K562 (cell line): ENCODE data around the gene RANGAP1. TPM values are rescaled to one million over a fixed set of nuclear protein-coding genes. Genes with fewer than 3 reads are reported as not detected.
A peak's percentile ranks its signal among the peaks of the same experiment; 100 is the strongest.

Experiments
- DMBX1 ChIP-seq: fragments of 250-450 bp; sonication (Bioruptor Pico); IDR thresholded peaks from 2 replicates; pipeline ENCODE4 v1.8.0; 2022; ENCODE audit warnings: inconsistent platforms, mild to moderate bottlenecking, moderate library complexity, borderline replicate concordance
- FOXJ3 ChIP-seq: sonication (generic); formaldehyde crosslinking; IDR thresholded peaks from 2 replicates; pipeline ENCODE4 v1.4.0; 2020; ENCODE audit warnings: mild to moderate bottlenecking, missing genetic modification reagents
- GABPB2 ChIP-seq: fragments of 250-450 bp; sonication (Bioruptor Pico); conservative IDR thresholded peaks from 2 replicates; pipeline ENCODE4 v1.5.1; 2021; ENCODE audit warnings: mild to moderate bottlenecking
- KLF10 ChIP-seq: fragments of 250-450 bp; sonication (Bioruptor Pico); IDR thresholded peaks from 2 replicates; pipeline ENCODE4 v1.6.1; 2021; ENCODE audit warnings: matching md5 sums
- KLF13 ChIP-seq: fragments of 450-650 bp; IDR thresholded peaks from 2 replicates; pipeline ENCODE4 v1.6.1; 2016; ENCODE audit warnings: missing genetic modification characterization, low read depth, mild to moderate bottlenecking, missing compliant biosample characterization, moderate library complexity, borderline replicate concordance
- LCOR ChIP-seq: sonication (generic); formaldehyde crosslinking; IDR thresholded peaks from 2 replicates; pipeline ENCODE4 v1.8.0; 2022; ENCODE audit warnings: mild to moderate bottlenecking, missing genetic modification reagents
- ZNF282 ChIP-seq: sonication (generic); formaldehyde crosslinking; IDR thresholded peaks from 2 replicates; pipeline ENCODE4 v1.8.1; 2023; ENCODE audit warnings: missing genetic modification reagents
- ZNF431 ChIP-seq: sonication (generic); formaldehyde crosslinking; IDR thresholded peaks from 2 replicates; pipeline ENCODE4 v1.8.0; 2022; ENCODE audit warnings: mild to moderate bottlenecking, missing genetic modification reagents
- ZNF583 ChIP-seq: fragments of 250-450 bp; sonication (Bioruptor Pico); IDR thresholded peaks from 2 replicates; pipeline ENCODE4 v1.4.0; 2020
- polyA plus RNA-seq, 8 experiments: library from polyadenylated mRNA; depleted of rRNA in 4 of 8; stranded (reverse) in 5 of 8; unstranded in 3 of 8; fragments of >200 nt; fragmentation: Nextera tagmentation in 2 of 8; fragmentation: Illumina TruSeq in 1 of 8; extraction: Ambion mirVana in 2 of 8; extraction: Trizol in 1 of 8; gene quantifications; 2 replicates each; pipeline versions ENCODE4 v1.2.1 to v1.2.3, GENCODE V29; 2011 to 2014; ENCODE audit warnings: inconsistent platforms in 1 of 8, missing spikeins in 1 of 8
- total RNA-seq, 7 experiments: library from RNA; depleted of rRNA in 6 of 7; stranded (reverse); fragments of >200 nt in 6 of 7; fragmentation: Illumina TruSeq in 2 of 7; extraction: Trizol in 2 of 7; gene quantifications; 2 replicates each; pipeline versions ENCODE4 v1.2.1 to v1.2.3, GENCODE V29; 2011 to 2021; ENCODE audit warnings: low replicate concordance in 1 of 7
- TF ChIP-seq, protein P1 (sequence below), 2 experiments: fragments of 200-800 bp in 1 of 2; sonication (Bioruptor generic) in 1 of 2; sonication (generic) in 1 of 2; formaldehyde crosslinking in 1 of 2; IDR thresholded peaks in 1 of 2; conservative IDR thresholded peaks in 1 of 2; 2 replicates each; pipeline versions ENCODE4 v1.5.0 to v1.6.1; 2016 to 2020; ENCODE audit warnings: missing compliant biosample characterization in 1 of 2, missing genetic modification characterization in 1 of 2, missing genetic modification reagents in 1 of 2
- TF ChIP-seq, protein P2 (sequence below), 2 experiments: fragments of 150-350 bp in 1 of 2; IDR thresholded peaks; 2 replicates each; pipeline ENCODE4 v1.6.1; 2012 to 2016; ENCODE audit warnings: low read depth in 2 of 2, low read length in 2 of 2, mild to moderate bottlenecking in 1 of 2, moderate library complexity in 1 of 2
- TF ChIP-seq, protein P3 (sequence below), 2 experiments: fragments of 450-650 bp; conservative IDR thresholded peaks; 2 replicates each; pipeline ENCODE4 v1.6.1; 2017; ENCODE audit warnings: mild to moderate bottlenecking in 2 of 2, moderate library complexity in 2 of 2

RANGAP1 gene
- total and polyA plus RNA-seq, 9 of the 15 experiments (the other 6 are each of a cell fraction or from before 2014, with no cell fraction given): 2.1 to 104 (median 50.6) TPM

DNA sequence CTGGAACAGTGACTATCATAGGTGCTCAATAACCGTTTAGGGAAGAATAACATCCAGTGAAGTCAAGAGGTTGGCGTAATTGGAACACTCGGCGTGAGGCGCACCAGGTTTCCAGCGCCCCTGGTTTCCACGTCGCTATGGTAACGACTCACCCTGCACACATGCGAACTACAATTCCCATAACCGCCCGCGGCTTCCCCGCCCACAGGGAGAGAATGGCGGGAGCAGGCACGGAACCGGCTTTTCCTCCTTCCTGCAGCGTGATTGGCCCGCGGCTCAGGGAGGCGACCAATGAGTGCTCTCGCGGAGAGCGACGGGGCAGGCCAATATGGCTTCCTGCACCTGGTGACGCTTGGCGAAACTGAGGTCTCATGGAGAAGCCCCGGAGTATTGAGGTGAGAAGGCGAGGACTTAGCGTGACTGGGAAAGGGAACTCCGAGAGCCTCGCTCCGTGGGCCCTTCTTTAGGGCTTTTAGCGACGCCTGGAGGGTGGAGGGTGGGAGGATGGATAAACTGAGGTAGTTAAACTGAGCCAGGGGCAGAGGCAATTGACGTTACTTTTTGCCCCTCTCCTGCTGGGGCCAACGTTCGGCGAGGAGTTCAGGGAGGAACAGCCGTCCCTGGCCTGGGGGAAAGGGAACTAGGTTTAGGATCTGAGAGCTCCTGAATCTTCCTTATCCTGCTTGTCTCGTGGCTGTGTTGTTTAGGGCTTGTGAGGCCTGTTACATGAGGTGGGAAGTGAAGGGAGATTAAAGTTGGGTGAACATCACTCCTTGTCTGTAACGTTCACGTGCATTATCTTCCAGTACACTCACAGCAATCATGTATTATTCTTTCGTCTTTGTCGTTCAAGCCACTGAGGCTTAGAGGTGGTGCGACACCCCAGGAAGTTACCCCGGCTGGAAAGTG, 80.7 kb downstream of the RANGAP1 start, which contains the start of gene L3MBTL2 (continued):
- TF ChIP-seq, protein P1, sequence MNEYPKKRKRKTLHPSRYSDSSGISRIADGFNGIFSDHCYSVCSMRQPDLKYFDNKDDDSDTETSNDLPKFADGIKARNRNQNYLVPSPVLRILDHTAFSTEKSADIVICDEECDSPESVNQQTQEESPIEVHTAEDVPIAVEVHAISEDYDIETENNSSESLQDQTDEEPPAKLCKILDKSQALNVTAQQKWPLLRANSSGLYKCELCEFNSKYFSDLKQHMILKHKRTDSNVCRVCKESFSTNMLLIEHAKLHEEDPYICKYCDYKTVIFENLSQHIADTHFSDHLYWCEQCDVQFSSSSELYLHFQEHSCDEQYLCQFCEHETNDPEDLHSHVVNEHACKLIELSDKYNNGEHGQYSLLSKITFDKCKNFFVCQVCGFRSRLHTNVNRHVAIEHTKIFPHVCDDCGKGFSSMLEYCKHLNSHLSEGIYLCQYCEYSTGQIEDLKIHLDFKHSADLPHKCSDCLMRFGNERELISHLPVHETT (CRISPR knock-in tag; conservative IDR thresholded peaks at IDR 0.05 in 1 of 2, IDR thresholded peaks at IDR 0.05 in 1 of 2): no peak
- no peak for TF ChIP-seq ZNF282 (CRISPR knock-in tag)
- TF ChIP-seq ZNF431 (CRISPR knock-in tag): no peak
- TF ChIP-seq, protein P2, sequence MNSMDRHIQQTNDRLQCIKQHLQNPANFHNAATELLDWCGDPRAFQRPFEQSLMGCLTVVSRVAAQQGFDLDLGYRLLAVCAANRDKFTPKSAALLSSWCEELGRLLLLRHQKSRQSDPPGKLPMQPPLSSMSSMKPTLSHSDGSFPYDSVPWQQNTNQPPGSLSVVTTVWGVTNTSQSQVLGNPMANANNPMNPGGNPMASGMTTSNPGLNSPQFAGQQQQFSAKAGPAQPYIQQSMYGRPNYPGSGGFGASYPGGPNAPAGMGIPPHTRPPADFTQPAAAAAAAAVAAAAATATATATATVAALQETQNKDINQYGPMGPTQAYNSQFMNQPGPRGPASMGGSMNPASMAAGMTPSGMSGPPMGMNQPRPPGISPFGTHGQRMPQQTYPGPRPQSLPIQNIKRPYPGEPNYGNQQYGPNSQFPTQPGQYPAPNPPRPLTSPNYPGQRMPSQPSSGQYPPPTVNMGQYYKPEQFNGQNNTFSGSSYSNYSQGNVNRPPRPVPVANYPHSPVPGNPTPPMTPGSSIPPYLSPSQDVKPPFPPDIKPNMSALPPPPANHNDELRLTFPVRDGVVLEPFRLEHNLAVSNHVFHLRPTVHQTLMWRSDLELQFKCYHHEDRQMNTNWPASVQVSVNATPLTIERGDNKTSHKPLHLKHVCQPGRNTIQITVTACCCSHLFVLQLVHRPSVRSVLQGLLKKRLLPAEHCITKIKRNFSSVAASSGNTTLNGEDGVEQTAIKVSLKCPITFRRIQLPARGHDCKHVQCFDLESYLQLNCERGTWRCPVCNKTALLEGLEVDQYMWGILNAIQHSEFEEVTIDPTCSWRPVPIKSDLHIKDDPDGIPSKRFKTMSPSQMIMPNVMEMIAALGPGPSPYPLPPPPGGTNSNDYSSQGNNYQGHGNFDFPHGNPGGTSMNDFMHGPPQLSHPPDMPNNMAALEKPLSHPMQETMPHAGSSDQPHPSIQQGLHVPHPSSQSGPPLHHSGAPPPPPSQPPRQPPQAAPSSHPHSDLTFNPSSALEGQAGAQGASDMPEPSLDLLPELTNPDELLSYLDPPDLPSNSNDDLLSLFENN (IDR thresholded peaks at IDR 0.05; ENCODE audit: low read depth in 2 of 2, low read length in 2 of 2): no peak
- no peak for TF ChIP-seq KLF13
- TF ChIP-seq FOXJ3 (CRISPR knock-in tag): no peak
- TF ChIP-seq, protein P3, sequence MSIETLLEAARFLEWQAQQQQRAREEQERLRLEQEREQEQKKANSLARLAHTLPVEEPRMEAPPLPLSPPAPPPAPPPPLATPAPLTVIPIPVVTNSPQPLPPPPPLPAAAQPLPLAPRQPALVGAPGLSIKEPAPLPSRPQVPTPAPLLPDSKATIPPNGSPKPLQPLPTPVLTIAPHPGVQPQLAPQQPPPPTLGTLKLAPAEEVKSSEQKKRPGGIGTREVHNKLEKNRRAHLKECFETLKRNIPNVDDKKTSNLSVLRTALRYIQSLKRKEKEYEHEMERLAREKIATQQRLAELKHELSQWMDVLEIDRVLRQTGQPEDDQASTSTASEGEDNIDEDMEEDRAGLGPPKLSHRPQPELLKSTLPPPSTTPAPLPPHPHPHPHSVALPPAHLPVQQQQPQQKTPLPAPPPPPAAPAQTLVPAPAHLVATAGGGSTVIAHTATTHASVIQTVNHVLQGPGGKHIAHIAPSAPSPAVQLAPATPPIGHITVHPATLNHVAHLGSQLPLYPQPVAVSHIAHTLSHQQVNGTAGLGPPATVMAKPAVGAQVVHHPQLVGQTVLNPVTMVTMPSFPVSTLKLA (conservative IDR thresholded peaks at IDR 0.05): peak; percentile 69 to 83
- no peak for TF ChIP-seq LCOR (CRISPR knock-in tag)
- no peak for TF ChIP-seq DMBX1 (CRISPR knock-in tag)
- TF ChIP-seq ZNF583 (CRISPR knock-in tag): no peak
- TF ChIP-seq GABPB2 (CRISPR knock-in tag): no peak
- TF ChIP-seq KLF10 (CRISPR knock-in tag): no peak
